NCI-H146 (cell line): ENCODE data around the gene CDC37L1.
"Not testable (repeated sequence)": the region's sequence is repeated elsewhere in the genome, so short reads cannot be mapped to it uniquely, and the experiment has no call there.

Source experiments
- DNase-seq: peaks from one replicate; lab custom pipeline; 2025; lab: John Stamatoyannopoulos, UW

The CDC37L1 gene

GRCh38 chr9:4679268-4680172 lies at the start of gene CDC37L1:
TSS of gene CDC37L1 (plus strand) at chr9:4679569. CDS start at chr9:4679768, 199 bp downstream.
- DNase-seq: peak; percentile 97

GRCh38 chr9:4630836-4631235 lies 48.5 kb upstream of the CDC37L1 start:
- no peak for DNase-seq

- DNase-seq: peak; percentile 29
These were observed 40.4 kb upstream of the CDC37L1 start for GRCh38 chr9:4638968-4639367.

GRCh38 chr9:4639420-4639819 lies 39.9 kb upstream of the CDC37L1 start:
- no peak for DNase-seq

- DNase-seq: peak; percentile 56
These were observed 39.3 kb upstream of the CDC37L1 start for GRCh38 chr9:4640027-4640426.

GRCh38 chr9:4642351-4642750 lies 37.0 kb upstream of the CDC37L1 start:
- DNase-seq: no peak

- no peak for DNase-seq
These were observed 25.3 kb upstream of the CDC37L1 start for GRCh38 chr9:4654084-4654483.

- DNase-seq: no peak
These were observed 24.8 kb upstream of the CDC37L1 start for GRCh38 chr9:4654538-4654937.

- not testable (repeated sequence) for DNase-seq
These were observed 23.2 kb upstream of the CDC37L1 start for GRCh38 chr9:4656196-4656595.

- no peak for DNase-seq
These were observed 22.7 kb upstream of the CDC37L1 start for GRCh38 chr9:4656621-4657020.

GRCh38 chr9:4657426-4658159 lies 21.8 kb upstream of the CDC37L1 start:
- DNase-seq: peak; percentile 79

GRCh38 chr9:4660665-4661064 lies 18.7 kb upstream of the CDC37L1 start:
- not testable (repeated sequence) for DNase-seq

GRCh38 chr9:4661165-4661564 lies 18.2 kb upstream of the CDC37L1 start:
- no peak for DNase-seq

GRCh38 chr9:4661611-4662010 lies 17.8 kb upstream of the CDC37L1 start:
- no peak for DNase-seq

- DNase-seq: peak; percentile 97
These were observed 17.0 kb upstream of the CDC37L1 start, which contains the start of gene PLPP6 for GRCh38 chr9:4662108-4662988. TSS of gene PLPP6 (plus strand) at chr9:4662294. CDS start at chr9:4662376, 82 bp downstream.

GRCh38 chr9:4662989-4663792 lies 16.2 kb upstream of the CDC37L1 start:
- DNase-seq: peak; percentile 44

GRCh38 chr9:4663956-4664355 lies 15.4 kb upstream of the CDC37L1 start:
- DNase-seq: no peak

- peak; percentile 16 for DNase-seq
These were observed 14.0 kb upstream of the CDC37L1 start for GRCh38 chr9:4665357-4665756.

- DNase-seq: peak; percentile 73
These were observed 13.2 kb upstream of the CDC37L1 start, which contains the start of gene SPATA6L for GRCh38 chr9:4666042-4666699. TSS of gene SPATA6L (minus strand) at chr9:4666480. CDS start at chr9:4666250, 230 bp downstream.

GRCh38 chr9:4667681-4668080 lies 11.7 kb upstream of the CDC37L1 start:
- no peak for DNase-seq
